OCI-M1 (cell line): Measurements from ENCODE around the gene UEVLD.

ENCODE experiments used
- DNase-seq: peaks from one replicate; lab custom pipeline; 2025; lab: John Stamatoyannopoulos, UW

Gene UEVLD

DNA sequence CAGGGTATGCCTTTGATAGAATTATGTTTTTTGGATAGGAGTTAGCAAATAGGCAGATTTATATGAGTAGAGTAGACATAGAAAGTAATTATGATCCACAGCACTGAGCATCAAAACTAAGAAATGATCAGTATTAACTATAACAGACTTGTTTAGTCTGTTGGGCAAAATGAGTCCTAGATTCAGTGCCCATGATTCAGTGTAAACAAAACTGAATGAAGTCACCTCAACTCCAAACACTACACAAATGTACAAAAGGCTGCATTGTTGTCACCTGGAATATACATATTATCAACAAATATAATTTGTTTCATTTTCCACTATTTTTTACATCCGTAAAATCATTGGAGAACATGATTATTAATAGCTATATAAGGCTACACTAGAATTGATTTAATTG lies 6.7 kb downstream of the UEVLD start:
- no peak for DNase-seq

DNA sequence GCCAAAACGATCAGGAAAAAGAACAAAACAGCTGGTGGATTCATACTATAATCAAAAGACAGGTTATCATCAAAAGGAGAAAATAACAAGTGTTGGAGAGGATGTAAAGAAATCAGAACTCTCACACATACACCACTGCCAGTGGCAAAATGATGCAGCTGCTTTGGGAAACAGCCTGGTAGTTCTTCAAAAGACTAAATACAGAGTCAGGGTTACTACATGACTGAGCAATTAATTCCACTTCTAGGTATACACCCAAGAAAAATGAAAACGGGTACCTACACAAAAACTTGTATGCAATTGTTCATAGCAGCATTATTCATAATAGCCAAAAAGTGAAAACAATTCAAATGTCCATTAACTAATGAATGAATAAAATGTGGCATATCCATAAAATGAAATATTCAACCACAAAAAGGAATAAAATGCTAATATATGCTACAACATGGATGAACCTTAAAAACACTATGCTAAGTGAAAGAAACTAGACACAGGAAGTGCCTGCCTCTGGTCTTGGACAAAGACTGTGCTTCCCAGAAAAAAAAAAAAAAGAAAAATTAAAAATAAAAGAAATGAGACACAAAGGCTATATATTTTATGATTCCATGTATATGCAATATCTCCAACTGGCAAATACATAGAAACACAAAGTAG lies 8.3 kb downstream of the UEVLD start:
- no peak for DNase-seq

DNA sequence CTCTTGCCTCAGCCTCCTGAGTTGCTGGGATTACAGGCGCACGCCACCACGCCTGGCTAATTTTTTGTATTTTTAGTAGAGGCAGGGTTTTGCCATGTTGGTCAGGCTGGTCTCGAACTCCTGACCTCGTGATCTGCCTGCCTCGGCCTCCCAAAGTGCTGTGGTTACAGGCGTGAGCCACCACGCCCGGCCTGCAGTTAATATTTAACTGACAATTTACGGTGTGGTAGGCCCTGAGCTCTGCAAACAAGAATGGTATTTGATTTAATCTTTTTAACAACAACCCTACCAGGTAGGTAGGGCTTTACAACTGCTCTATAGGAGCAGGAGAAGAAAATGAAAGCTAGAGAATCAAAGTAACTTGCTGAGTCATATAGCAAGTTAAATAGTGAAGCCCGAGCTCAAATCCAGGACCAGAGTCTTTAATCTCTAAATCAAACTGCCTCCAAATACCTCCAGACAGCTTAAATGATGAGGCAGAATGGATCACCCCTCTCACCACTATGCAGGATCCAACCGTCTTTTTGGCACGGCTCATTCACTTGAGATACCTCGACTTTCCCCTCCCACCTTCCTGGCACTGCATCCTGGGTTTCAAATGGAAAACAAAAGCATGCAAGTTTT lies 9.4 kb downstream of the UEVLD start:
- peak; percentile 73 for DNase-seq

DNA sequence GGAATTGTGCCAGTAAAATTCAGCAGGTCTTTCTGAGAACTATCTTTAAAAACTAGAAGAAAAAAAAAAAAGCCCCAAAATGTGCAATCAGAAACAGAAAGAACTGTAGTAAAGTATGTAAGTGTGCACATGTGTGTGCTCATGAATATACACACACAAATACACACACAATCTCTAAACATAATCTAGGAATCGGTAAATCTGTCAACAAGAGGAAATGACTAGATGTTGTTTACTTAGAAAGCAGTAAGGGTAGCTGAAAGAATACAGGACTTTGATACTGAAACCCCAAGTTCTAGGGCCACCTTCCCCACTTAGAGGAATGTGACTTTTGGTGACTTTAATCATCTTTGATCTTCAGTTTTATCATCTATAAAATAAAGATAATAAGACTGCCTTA lies 13.2 kb downstream of the UEVLD start:
- no peak for DNase-seq

DNA sequence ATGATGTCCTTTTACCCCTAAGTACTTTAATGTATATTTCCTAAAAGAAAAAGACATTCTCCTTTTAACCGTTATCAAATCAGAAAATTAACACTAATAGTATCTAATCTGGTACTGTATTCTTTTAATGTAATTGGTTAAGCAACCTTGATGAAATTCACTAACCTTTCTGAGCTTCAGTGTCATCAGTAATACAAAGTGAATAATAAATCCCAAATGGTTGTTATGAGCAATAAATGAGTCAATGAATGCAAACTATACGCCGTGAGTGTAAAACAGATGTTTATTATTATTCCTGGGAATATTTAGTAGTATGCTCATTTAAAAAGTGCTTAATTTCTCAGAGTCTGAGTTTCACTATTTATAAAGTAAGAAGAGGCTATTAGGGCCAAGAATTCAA lies 21.5 kb downstream of the UEVLD start:
- no peak for DNase-seq

DNA sequence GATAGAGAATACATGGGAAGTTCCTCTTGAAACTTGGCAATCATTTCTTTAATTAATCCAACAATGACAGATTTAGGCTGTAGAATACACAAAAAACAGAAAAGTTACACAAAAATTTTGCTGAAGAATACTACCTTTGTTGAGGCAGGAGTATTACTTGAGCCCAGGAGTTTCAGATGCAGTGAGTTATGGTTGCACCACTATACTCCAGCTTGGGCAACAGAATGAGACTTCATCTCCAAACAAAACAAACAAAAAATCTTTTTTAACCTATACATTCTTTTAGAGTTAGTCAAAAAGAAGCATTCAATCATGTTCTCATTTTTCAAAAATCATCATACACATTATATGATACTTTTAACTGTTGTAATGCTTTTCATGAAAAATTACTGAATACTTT lies 22.1 kb downstream of the UEVLD start:
- no peak for DNase-seq

DNA sequence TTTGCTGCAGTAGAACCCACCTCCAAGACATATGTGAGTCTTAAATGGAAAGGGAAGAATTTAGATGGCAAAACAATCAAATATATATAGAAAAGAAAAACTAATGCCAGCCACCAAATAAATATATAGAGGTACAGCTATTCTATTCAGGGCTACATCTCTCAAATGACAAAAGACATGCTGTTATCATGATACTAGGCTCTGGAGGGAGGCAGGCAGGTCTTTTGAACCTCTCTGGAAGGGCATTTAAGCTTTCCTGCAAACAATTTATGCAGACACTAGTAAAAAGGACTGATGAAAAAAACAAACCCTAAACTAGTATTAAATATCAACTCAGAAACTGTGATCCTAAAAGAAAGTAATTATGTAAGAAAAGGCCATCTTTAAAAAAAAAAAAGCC lies 24.4 kb downstream of the UEVLD start:
- no peak for DNase-seq

DNA sequence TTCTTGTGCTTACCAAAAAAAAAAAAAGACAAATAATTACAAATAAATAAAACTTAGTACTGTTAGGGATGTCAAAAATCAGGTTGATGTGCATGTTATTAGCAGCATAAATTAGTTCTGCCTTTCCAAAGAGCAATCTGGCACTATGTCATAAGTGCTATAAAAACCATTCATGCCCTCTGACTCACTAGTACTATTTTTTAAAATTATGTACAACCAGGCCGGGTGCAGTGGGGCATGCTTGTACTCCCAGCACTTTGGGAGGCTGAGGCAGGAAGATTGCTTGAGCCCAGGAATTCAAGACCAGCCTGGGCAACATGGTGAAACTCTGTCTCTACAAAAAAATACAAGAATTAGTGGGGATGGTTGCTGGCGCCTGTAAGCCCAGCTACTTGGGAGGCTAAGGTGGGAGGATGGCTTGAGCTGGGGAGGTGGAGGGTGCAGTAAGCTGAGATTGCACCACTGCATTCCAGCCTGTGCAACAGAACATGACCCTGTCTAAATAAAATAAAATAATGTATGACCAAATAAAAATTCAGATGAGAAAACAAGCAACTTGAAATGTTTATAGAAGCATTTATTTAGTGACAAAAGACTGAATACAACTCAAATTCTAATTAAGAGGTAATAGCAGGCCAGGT lies 25.3 kb downstream of the UEVLD start:
- no peak for DNase-seq

DNA sequence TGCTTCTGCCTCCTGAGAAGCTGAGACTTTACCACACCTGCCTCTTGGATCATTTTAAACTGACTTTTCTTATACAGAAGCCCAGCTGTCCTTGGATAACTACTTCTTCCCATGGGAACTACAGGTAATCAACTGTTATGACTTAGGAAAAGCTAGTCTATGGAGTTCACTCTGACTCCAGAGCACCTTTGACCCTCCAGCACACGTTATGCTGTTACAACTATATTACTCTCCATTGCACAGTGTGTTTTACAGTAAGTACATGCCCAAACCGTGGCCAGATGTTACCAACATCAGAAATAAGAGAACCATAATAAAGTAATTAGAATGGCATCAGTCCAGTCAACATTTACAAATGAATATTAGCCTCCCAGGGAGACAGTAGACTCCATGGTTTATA lies 40.5 kb downstream of the UEVLD start:
- DNase-seq = no peak

DNA sequence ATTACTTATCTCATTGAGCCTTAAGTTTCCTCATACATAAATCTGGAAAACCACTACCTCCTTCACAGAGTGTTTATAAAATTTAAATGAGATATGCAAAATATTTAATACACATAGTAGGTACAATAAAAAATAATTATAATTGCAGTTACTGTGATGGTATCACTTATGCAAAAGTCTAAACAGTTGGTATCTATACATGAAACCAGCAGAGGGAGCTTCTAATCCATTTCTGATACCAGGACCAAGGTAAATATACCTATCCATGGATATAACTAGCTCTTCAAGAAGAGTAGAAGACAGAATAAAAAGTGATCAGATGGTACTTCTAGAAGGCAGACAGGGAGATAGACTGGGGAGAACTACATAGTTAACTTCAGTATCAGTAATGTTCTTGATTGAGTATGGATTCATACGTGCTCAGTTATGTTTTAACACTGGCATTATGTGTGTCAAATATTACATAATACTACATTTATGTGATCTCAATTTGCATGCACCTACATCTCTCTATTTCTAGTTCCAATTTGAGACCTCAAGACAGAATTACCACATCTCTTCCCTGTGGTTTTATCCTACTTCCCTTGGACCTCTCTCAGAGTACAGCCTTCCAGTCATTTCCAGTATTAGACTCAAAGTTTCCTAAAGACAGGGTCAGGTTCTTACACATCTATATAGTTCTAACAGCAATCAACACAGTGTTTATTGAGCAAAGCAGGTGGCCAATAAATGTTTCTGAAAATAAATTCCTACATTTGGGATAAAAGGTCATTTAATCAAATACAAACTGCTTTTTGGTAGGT lies 48.1 kb downstream of the UEVLD start:
- peak; percentile 68 for DNase-seq

DNA sequence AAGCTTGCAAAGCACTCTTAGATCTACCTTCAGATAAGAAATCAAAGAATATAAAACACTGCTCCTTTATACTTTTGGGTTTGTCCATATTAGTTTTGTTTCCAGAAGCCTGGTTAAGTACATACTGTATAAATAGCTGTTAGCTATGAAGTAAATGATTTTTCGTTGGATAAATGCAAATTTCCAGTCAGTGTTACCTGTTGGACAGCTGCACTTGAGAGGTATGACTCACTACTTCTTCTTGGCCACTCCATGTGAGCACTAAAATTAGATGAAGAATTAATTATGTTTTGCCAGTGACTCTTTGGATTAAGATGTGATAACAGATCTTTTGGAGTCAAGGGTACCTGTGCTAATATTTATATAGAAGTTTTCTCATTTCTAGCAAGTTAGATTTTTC lies 52.3 kb downstream of the UEVLD start:
- no peak for DNase-seq

DNA sequence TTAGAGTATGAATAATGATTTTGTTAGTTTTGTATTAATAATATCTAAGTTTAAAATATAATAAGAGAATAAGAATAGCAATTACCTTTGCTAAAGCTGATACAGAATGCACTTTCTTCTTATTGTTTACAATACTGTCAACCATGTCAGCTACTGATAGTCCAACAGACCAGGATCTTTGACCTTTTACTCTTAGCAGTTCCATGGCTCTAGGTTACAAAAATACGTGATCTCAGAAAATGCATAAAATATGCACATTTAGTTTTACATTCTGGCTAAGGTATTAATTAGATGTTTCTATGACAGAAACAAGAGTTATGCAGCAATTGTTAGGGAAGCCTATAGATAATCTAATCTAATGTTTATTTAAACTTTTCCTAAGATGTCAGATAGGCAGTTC lies 54.3 kb downstream of the UEVLD start:
- no peak for DNase-seq

DNA sequence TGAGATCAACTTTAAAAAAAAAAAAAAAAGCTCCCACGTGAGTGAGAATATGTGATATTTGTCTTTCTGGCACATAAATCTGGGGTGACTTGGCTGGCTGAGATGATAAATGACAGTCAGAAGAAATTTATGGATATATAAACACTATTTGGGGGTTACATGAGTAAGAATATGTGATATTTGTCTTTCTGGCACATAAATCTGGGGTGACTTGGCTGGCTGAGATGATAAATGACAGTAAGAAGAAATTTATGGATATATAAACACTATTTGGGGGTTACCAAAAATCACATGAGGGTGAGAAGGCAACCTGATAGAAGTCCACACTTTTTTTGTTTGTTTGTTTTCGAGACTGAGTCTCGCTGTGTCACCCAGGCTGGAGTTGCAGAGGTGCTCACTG lies 55.2 kb downstream of the UEVLD start:
- no peak for DNase-seq

DNA sequence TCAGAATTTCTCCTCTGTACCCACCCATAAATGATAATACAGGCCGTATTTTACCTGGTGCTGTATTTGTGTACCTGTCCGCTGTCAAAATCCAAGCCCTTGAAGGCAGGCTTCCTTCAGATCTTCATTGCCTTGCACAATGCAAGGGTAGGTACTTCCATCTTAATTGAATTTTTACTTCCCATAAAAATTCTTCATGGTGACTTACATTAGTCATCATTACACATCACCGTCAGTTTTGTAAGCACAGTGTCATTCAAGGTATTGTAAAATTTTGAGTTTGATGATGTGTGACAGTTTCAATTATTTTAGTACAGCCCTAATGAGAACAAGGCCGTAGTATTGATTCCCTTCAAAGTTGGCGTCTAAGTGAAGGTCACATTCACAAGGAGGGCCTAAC lies 61.0 kb downstream of the UEVLD start:
- DNase-seq = peak; percentile 59

DNA sequence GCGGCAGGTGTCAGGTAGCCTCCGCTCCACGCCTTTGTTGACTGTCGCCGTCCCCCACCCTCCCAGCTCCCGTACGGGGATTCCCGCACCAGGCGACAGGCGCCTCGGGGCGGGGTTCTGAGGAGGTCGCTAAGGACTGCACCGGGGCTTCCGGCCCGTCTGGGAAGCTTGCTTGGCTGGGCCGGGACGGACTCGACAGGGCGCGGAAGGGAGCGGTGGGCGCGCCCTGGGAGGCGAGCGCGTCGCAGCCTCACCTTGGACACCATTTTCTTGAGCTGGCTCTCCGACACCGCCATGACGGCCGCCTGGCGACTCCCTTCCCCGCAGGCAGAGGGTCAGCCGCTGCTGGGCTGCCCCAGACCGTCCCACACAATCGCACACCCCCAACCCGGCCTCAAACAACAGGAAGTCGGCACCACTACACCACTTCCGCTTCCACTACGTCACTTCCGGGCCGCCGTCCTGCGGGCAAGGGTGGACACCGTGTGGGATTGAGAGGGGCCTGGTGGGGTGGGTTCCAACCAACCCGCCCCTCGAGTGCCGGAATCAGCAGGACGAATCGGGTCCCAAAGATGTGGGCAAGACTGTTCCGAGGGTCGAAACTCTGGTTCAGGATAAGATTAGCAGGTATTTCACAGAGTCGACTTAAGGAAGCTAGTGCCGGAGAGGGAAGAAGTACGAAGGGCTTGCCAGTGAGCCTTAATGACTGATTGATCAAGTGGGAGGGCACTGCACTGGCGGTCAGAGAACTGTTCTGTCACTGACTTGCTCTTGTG lies 61.8 kb downstream of the UEVLD start, which contains the start of gene TSG101:
Gene TSG101, minus strand, starts transcription at position 422 of the 776 bp plus-strand sequence. Its CDS starts 126 bp downstream, at position 296.
- DNase-seq = peak; percentile 96

DNA sequence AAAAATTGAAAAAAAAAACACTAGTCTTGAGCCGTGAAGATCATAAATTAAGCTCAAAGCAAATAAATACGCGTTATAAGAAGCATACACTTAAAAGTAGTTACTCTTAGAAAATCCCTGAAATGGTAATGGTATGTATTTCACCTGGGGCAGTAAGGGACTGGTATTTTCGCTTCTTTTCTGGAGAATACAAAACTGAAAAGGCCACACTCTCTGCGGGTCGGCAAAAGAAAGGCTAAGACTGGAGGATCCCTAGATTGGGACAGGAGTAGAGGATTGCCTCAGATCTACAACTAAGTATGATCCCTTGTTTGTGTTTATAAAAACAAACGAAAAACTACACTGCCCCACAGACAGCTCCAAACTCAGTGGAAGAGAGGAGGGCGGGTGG lies 62.4 kb downstream of the UEVLD start:
- peak; percentile 82 for DNase-seq

DNA sequence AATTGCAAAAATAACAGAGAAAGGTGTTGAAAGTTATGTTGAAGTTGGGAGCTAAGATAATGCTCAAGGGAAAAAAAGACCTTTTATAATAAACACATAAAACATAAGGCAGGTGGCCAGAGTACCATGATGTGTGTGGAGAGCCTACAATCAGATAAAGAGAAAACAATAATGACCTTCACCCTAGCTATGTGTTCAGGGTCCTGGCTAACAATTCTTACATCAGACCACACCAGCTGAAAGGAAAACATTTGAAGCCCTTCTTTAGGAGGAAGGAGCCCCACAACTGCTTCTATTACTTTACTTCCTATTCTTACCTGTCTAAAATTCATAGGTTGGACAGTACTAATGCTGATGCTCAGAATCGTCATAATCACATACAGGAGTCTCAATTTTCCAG lies 64.3 kb downstream of the UEVLD start:
- DNase-seq = no peak

DNA sequence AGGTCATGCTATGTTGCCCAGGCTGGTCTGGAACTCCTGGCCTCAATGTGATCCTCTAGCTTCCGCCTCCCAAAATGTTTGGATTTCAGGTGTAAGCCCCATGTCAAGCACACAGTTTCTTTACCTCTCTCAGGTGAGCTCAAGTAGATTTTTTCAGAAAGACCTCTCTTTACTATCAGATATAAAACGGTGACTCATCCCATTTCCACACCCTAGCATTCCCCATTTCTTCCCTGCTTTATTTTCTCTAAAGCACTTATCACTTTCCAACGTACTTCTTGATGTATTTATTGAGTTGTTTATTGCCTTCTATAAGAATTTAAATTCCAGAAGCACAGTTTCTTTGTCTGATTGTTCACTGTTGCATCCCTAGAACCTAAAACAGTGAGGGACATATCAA lies 65.5 kb downstream of the UEVLD start:
- DNase-seq = no peak

DNA sequence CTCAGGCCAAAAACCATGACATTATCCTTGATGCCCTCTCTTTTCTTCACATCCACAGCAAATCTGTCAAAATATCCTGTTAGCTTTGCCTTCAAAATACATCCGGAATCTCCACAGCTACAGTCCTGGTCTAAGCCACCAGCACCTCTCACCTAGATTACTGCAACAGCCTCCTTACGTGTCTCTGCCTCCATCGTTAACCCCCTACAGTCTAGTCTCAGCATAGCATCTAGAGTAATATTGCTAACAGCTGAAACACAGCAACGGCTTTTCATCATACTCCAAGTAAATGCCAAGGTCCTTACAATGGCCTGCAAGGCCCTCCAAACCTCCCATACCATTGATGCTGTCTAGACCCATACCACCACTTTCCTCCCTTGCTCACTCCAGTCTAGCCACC lies 66.1 kb downstream of the UEVLD start:
- DNase-seq = no peak

DNA sequence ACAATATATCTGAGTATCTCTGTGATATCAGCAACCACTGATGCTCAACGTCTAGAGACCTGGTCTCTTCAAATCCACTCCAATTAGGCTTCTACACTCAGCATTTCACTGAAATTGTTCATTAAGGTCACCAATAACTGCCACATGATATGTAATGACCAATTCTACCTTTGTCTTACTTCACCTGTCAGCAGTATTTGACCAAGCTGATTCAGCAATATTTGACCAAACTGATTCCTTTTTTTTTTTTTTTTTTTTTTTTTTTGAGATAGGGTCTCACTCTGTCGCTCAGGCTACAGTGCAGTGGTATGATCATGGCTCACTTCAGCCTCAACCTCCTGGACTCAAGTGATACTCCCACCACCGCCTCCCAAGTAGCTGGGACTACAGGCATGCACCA lies 67.4 kb downstream of the UEVLD start:
- no peak for DNase-seq

DNA sequence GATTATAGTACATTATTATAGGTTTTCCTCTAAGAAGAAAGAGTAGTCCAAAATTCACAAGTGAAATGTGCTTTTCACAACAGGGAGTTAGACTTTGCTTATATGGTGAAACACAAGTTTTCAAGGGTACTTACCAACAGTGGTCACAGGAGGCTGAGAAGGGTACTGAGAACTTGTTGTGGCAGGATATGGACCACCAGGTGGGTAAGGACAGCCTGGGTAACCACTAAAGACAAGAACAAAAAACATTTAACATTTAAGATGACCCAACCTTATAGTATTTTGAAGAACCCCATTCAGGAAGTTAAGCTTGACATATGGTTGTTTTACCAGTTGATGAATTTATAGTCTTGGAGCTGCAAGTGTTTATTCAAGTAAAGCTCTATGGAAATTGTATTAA lies 86.2 kb downstream of the UEVLD start:
- no peak for DNase-seq

DNA sequence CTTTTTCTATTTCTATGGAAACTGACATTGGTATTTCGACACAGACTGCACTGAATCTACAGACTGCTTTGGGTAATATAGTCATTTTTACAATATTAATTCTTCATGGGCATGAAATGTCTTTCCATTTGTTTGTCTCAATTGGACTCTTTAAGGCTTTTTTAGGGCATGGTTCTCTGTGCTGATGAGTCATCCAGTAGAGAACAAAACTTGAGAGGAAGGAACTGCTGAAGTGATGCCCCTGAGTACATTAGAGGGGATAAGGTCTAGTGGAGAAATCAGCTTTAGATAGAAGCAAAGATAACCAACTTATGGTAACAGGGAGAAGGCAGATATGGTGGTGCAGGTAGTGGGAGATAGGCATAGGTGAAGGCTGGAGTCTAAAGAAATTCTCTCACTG lies 86.9 kb downstream of the UEVLD start:
- DNase-seq = no peak
